NCI-H1092 treated with DMSO at 0.1 percent for 48 hours (cell line): ENCODE results near the gene PSORS1C2.
"Not testable (repeated sequence)": the region's sequence is repeated elsewhere in the genome, so short reads cannot be mapped to it uniquely, and the experiment has no call there.

ENCODE experiments used
- DNase-seq: peaks from one replicate; lab custom pipeline; 2025; lab: John Stamatoyannopoulos, UW

The PSORS1C2 gene

DNA sequence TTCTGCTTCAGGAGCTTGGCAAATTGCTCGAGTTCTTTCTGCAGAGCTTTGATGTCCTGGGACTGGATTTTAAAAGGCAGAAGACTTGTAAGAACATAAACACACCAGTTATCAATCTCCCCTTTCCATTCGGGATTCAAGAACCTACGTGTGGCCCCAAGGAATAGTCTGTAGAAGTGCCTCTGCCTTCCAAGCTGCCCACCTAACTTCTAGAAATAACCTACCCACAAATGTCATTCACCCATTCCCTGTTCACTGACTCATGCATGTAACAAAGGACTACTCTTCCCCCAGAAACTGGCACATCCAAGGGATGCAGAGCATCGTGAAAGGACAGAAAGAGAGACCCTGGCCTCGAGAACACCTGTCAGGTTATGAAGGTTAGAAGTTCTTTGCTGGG, 27.1 kb upstream of the PSORS1C2 start:
- DNase-seq: no peak

DNA sequence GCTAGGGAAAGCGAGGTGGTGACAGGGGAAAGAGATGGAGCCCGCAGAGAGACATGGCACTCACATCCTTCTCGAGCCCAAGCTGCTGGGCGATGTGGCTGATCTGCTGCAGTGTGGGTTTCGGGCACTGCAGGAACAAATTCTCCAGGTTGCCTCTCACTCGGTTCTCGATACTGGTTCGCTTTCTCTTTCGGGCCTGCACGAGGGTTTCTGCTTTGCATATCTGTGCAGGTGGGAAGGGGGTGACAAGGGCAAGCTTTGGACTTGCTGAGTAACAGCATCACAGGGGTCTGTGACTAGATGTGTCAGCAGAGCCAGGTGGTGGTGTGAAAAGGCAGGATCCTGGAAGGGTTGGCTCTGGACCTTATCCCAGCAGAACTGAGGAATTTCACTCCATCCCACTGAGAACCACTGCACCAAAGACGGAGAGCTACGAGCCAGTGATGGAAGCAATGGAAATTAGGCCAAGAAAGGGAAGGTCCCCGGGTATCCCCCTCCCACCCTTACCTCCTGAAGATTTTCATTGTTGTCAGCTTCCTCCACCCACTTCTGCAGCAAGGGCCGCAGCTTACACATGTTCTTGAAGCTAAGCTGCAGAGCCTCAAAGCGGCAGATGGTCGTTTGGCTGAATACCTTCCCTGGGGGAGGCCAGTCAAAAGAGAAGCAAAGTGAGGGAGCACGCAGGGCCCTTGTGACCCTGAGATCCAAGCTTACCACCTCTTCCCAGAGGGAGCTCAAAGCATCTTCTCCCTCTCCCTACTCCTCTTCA, 26.4 kb upstream of the PSORS1C2 start:
- not testable (repeated sequence) for DNase-seq

DNA sequence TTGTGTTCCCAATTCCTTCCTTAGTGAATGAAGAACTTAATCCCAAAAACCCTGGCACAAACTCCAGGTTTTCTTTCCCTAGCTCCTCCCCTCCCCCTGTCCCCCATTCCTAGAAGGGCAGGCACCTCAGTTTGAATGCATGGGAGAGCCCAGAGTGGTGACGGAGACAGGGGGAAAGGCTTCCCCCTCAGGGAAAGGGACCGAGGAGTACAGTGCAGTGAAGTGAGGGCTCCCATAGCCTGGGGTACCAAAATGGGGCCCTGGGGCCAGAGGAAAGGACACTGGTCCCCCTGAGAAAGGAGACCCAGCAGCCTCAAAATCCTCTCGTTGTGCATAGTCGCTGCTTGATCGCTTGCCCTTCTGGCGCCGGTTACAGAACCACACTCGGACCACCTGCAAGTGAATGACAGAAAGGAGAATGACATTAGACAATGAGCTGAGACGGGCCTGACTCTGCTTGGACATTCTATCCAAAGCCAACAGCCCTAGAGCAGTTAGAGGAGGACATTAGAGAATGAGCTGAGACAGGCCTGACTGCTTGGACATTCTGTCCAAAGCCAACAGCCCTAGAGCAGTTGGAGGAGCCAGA, 25.7 kb upstream of the PSORS1C2 start:
- DNase-seq: not testable (repeated sequence)

DNA sequence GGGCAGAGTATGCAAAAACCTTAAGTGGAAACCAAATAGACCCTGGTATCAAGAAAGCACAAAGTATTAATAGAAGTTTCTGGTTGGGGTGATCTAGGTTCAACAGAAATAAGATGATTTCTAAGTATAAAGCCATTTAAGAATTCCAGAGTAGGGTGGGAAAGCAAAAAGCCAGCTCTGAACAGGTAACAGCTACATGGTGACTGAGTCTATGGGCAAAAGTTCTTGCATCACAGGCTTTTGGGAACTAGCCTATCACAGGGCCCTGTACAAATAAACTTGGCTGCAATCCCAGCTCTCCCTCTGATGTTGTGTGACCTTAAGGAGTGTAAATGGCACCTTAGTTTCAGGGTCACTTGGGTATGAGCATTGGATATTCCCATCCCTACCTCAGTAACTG, 25.1 kb upstream of the PSORS1C2 start:
- no peak for DNase-seq

DNA sequence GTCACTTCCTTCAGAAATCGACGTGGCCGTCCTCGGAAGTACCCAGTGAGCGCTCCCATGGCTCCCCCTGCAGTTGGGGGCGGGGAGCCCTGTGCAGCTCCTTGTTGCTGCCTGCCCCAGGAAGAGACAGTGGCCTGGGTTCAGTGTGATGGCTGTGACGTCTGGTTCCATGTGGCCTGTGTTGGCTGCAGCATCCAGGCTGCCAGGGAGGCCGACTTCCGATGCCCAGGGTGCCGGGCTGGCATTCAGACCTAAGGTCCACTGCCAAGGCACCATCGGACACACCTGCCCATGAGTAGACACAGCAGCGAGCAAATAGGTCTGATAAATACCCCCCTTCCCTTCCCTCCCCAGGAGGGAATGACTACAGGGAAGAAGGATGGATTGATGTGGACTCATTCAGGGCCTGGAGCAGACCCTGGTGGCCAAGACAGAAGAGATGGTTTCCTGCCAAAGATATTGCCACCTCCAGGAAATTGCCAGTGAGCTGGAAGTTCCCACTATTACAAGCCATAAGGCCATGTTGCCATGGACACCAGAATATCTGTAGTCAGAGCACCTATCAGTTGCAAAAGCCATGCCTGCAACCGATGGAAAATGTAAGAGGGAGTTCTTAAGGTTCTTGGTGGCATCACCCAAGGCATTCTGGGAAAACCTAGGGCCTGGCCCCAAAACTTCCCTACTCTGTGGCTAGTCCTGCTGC, 23.7 kb upstream of the PSORS1C2 start:
- no peak for DNase-seq

DNA sequence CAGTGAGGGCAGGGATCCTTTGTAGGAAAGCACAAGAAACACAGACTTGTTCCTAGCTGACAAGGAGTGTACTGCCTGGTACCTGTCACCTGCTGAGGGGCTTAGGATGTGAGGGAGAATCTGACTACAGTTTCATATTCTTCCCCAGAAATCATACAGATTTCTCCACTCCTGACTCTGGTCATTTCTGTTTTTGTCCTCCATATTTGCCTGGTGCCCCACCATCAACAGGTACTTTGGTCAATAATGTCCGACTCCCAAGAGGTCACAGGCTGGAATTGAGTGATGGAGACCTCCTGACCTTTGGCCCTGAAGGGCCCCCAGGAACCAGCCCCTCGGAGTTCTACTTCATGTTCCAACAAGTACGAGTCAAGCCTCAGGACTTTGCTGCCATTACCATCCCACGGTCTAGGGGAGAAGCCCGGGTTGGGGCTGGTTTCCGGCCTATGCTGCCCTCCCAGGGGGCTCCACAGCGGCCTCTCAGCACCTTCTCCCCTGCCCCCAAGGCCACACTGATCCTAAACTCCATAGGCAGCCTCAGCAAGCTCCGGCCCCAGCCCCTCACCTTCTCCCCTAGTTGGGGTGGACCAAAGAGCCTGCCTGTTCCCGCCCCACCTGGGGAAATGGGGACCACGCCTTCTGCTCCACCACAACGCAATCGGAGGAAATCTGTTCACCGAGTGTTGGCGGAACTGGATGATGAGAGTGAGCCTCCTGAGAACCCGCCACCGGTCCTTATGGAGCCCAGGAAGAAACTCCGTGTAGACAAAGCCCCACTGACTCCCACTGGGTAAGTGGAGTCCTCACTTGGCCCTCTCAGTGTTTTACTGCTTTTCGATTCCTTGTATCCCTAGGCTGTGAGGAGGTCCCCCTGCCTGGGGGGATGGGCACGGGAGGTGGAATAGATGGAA, 22.6 kb upstream of the PSORS1C2 start:
- no peak for DNase-seq

DNA sequence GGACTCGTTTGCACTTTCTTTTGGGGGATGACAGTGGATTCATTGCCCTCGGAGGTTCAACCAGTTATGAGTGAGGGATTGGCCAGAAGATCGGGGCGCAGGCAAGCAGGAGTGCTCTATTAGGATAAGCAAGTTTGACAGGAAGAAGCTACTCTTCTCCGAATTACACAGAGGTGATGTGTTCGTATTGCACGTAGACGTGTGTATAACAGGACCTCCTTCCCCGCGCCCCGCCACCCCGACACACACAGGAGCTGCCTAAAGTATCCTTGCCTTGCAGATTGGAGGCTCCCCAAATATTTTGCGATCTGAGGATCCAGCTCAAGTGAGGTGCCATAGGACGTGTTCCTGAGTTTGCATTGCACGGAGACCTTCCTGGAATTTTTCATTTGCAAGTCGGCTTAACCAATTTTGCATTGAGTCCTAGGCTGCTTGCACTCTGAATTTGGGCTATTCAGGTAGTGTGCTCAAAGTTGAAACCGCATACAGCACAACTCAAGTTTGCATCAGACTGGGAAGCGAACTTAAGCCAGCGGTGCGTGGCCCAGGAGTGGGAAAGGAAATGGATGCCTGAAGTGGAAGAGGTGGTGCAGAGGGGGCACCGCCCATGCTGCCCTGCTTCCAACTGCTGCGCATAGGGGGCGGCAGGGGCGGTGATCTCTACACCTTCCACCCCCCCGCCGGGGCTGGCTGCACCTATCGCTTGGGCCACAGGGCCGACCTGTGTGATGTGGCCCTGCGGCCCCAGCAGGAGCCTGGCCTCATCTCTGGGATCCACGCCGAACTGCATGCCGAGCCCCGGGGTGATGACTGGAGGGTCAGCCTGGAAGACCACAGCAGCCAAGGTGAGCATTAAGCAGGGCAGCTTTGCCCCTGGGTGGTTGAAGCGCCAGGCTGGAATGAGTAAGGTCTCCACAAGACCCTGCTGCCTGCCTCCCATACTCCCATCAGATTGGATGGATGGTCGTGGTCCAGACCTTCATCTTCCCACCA, 20.3 kb upstream of the PSORS1C2 start:
- DNase-seq: no peak

DNA sequence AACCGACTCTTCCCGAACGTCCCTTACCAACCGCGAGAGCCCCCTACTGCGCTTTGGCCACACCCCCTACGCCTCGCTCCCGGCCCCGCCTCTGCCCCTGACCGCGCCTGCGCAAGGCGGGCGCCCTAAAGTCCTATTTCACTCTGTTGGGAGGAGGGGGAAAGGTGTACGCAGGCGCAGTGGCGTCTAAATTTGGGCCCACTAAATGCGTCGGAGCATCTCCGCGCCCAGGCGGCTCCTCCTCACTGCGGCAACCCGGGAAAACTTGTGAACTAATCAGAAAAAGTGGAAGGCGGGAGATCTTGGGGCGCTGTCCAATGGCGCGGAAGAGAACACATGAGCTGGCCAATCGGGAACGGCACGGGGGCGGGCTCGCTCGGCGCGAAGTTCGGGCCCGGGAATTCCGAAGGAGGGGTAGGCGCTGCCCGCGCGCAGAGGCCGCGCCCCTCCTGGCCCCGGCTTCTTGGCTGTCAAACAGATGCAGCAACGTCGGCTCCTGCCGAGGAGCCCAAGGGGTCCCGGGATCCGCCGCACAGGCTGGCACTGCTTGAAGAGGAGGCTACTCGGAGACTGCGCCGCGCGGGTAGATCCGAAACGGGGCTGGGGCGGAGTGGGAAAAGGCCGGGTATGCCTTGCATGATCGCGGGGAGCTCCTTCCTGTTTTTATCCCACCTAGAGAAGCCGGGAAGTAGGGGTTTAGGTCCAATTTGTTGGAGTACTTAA, 19.4 kb upstream of the PSORS1C2 start, which contains the start of gene TCF19:
Gene TCF19, plus strand, starts transcription at position 450 of the 723 bp plus-strand sequence. CDS start 881 bp downstream, outside the sequence.
- peak; percentile 96 for DNase-seq

DNA sequence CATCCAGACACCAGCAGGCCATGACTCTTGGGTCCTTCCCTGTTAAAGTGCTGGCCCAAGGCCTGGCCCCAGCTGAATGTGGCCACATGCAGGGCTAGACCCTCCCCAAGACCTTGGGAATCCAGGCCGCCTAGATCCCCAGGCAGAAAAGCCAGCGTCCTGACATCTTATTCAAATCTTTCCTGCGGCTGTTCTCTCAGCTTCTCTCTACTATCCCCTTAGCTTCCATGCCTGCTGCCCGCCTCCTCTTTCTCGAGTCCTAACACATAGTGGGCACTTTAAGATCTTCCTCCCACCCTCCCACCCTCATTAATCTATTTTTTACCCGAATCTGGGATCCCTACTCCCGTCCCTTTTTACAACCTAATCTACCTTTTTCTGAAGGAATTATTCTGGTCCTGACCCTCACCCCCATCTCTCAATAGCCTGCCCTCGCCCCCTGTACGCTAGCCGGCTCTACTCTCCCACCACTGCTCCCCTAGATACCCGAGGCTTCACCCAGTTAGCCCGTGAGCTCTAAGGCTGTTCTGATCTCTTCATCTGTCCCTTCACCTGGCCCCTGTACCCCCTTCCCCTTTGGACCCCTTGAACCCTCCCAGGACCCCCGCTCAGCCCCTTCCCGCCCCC, 18.8 kb upstream of the PSORS1C2 start, which contains the start of gene CCHCR1:
Gene CCHCR1, minus strand, starts transcription at position 290 of the 627 bp plus-strand sequence. Its CDS starts 202 bp downstream, at position 88.
- DNase-seq: no peak

DNA sequence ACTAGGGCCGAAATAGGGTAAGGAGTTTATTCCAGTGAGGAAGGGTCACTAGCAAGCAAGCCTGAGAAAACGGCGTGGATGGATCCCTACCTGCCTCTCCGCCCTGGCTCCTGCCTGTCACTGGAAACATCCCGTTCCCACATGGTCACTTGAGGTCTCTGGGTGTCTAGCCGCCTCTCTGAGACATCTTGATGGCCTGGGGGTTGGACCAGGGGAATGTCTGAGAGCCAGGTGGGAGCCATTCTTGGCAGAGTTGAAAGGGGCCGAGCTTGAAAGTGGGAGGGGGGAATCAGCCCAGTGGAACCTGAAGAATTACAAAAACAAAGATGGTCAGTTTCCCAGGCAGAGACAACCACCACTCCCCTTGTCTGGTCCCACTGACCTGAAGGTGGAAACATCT, 17.8 kb upstream of the PSORS1C2 start:
- no peak for DNase-seq

DNA sequence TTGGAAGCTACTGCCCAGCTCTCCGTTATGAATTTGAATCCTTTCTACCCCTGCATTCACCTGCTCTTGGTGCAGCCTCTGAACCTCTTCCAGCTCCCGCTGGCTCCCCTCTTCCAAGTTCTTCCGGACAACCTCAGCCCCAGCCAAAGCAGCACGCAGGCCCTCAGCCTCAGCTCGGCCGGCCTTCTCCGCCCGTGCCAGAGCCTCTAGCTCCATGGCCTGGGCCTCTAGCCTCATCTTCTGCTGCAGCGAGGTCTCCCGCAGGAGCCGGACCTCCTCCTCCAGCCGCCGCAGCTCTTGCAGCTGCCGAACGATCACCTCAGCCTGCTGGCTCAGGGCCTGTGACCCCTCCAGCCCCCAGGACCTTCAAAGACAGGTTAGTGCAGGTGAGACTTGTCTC, 15.6 kb upstream of the PSORS1C2 start:
- no peak for DNase-seq

DNA sequence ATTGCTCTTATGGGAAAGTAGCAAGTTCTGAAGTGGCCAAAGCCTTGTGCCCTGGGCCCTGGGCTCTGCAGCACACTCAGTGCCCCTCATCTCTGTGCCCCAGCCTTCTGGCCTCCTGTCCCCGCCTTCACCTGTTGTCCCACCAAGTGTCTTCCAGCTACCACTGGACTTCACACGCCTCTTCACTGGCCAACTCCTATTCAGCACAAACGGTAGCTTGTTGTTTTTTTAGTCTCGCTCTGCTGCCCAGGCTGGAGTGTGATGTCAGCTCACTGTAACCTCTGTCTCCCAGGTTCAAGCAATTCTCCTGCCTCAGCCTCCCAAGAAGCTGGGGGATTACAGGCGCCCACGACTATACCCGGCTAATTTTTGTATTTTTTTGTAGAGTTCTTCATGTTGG, 13.9 kb upstream of the PSORS1C2 start:
- no peak for DNase-seq

DNA sequence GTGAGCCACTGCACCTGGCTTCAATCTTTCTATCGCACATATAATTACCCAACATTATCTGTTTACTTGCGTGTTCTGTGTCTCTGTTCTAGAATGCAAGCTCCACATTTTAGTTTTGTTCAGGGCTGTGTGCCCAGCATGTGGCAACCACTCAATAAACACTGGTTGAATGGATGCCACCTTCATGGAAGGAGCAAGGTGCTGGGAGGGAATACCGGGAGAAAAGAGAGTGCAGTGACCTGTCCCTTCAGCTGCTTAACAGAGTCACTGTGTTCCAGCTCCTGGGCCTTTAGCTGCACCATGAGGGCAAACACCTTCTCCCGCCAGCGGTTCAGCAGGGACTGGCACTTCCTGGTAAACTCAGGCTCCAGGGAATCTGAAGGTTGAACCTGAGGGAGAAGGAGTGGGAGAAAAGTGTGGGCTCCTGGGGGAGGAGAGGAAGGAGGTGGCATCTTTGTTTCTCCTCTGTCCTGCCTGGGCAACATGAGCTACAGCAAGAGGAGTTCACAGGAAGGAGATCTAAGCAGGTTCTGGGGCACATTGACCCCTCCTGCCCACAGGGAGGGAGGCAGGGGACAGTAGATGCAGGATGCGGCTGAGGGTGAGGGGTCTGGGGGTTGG, 11.1 kb upstream of the PSORS1C2 start:
- no peak for DNase-seq

DNA sequence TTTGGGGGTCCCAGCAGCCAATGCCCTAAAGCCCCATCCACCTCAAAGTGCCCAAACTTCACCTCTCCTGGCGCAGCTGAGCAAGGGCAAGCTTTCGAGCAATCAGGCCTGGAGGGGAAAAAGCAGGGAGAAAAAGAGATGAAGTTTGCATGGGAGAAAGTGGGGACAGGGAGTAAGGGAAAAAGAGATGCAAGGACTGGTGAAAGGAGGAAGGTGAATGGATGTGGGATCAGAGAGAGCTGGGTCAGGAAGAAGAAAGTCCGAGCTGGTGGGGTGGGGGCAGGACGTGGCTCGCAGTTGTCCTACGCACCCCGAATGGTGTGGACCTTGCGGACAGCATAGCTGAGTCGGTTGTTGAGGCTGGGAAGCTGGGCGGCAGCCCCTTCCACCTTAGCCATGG, 6.5 kb upstream of the PSORS1C2 start:
- no peak for DNase-seq

DNA sequence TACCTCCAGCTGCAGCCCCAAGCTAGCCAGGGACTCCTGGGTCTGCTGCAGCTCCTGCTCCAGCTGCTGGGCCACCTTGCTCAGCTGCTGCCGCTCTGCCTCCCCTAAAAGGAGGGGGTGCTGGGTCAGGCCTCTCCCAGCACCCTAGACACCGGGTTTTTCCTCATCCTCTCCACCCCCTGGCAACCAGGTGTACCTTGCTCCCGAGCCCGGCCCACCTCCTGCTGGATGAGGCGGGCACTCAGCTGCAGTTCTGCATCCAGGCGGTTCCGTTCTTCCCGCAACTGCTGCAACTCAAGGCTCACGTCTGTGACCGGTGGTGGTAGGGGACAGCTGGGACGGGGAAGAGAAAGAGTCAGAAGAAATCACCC, 6.1 kb upstream of the PSORS1C2 start:
- DNase-seq: no peak

DNA sequence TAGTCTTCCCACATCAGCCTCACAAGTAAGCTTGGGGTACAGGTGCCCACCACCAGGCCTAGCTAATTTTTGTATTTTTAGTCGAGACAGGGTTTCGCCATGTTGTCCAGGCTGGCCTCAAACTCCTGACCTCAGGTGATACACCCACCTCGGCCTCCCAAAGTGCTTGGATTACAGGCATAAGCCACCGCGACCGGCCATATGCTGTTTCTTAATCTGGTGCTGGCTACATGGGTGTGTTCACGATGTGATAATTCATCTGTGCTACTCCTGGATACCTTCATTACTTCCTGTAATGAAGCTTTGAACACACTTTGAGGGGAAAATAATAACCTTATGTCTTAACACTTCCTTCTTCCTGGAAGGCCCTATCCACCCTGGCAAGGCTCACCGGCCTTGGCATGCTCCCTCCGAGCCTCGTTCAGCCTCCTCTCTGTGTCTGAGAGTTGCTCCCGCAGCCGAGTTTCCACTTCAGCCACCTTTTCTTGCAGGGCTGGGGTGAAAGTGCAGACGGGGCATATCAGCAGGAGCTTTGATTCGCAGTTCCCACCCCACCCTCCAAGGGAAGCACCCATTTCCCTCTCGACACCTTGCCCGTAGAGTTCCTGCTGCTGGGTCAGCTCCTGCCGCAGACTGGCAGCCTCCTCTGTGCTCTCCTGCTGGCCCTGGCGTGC, 5.6 kb upstream of the PSORS1C2 start:
- DNase-seq: no peak

DNA sequence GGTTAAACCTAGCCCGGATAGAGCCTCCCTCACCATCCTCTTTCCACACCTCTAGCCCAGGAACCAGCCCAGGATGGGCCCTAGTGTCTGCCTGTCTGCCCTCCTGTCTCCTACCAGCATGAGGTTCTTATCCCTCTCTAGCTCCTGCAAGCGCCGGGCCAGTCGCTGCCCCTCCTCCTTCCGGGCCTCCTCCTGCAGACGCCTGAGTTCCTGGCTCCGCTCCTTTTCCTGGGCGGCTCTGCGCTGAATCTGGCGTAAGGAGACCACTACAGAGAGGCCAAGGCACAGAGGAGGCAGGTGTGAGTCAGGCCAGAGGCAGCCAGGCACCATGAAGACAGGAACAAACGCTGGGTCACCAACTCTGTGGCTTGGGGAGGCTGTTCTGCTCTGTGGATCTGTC, 4.3 kb upstream of the PSORS1C2 start:
- DNase-seq: no peak

DNA sequence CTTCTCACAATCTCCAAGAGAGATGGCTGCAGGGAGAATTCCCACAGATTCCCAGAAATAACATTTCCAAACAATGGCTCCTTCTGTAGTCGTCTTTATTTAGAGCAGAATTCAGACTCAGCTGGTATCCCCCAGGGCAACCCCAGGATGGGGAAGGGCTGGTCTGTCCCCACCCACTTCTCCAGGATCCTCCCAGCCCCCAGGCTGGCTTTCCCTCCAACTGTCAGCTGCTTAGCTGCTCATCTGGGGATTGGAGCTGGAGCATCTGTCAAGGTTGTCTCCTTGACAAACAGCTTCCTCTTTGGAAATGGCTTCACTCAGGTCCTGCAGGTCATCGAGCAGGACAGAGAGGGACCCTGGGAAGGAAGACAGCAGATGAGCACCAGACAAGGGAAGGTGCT, 3.5 kb upstream of the PSORS1C2 start:
- DNase-seq: no peak

DNA sequence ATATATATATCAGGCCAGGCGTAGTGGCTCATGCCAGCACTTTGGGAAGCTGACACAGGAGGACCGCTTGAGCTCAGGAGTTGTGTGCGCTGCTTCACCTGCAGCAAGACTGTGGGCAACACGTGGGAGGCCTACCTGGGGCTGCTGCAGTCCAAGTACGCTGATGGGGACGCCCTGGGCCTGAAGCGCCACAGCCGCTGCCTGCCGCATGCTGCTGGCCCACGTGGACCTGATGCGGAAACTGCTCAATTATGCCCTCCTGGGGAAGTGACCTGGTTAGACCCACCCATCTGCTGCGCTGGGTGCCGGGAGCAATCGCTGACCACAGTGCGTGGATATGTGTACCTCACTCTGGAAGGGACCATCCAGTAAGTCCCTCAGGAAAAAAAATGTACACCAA, 1.8 kb upstream of the PSORS1C2 start:
- DNase-seq: no peak
